ENCODE results near the gene CSGALNACT2. TPM values are rescaled to one million over a fixed set of nuclear protein-coding genes. Genes with fewer than 3 reads are reported as not detected.

CSGALNACT2 gene
- total and polyA plus RNA-seq, 12 donors, result 5.8 to 19.4 (median 12.3) TPM

GRCh38 chr10:43105956-43106229 is 32.4 kb upstream of the CSGALNACT2 start:
- peaks cover 3 to 17% of the 10 kb centered on the region in 2 donors for H3K4me1 ChIP-seq (replicated peaks in 1 of 2)
- no peak overlapping the region for H3K27ac ChIP-seq
- no peak overlapping the region for H3K4me3 ChIP-seq
- WGBS, 4 donors, result 0 to 49% (median 42%) methylated on average over 2 to 7 of the region's 7 CpGs; no CpG with 5 or more reads in 1 of the 4 donors
- intact Hi-C loops (cut with DNase I), result loop anchor here (2.0 to 5.0 kb wide), 2 partner anchors 239 kb away; no protein-coding TSS in a partner anchor
- no peak for DNase-seq
- no peaks in the 10 kb centered on the region for H3K27me3 ChIP-seq
- TF ChIP-seq CTCF (IDR thresholded peaks at IDR 0.05), result no peak
- TF ChIP-seq POLR2A (IDR thresholded peaks at IDR 0.05), result no peak
- no peaks in the 10 kb centered on the region for H3K9me3 ChIP-seq (replicated peaks in 1 of 3)
- H3K36me3 ChIP-seq (replicated peaks in 1 of 2), result no peaks in the 10 kb centered on the region

- no peaks in the 10 kb centered on the region for H3K27me3 ChIP-seq
- 85 to 88% (median 86%) methylated on average over 15 to 28 of the region's 28 CpGs for WGBS, 4 donors
- no peak overlapping the region for H3K27ac ChIP-seq
- TF ChIP-seq POLR2A (IDR thresholded peaks at IDR 0.05) (no peak), CTCF (IDR thresholded peaks at IDR 0.05) (no peak)
- DNase-seq, result no peak
- peaks cover 3 to 17% of the 10 kb centered on the region in 2 donors for H3K4me1 ChIP-seq (replicated peaks in 1 of 2)
- intact Hi-C loops (cut with DNase I), result loop anchor here in 1 of 2 donors (5.0 kb wide), 1 partner anchor 239 kb away; no protein-coding TSS in a partner anchor
- no peaks in the 10 kb centered on the region for H3K36me3 ChIP-seq (replicated peaks in 1 of 2)
- H3K4me3 ChIP-seq, result no peak overlapping the region
- no peaks in the 10 kb centered on the region for H3K9me3 ChIP-seq (replicated peaks in 1 of 3)
Observed at GRCh38 chr10:43106256-43107091, 31.8 kb upstream of the CSGALNACT2 start.

GRCh38 chr10:43108951-43109350 is 29.3 kb upstream of the CSGALNACT2 start:
- Histone ChIP-seq H3K9me3 (replicated peaks in 1 of 3) (no peaks in the 10 kb centered on the region), H3K27ac (no peak overlapping the region), H3K36me3 (replicated peaks in 1 of 2) (no peaks in the 10 kb centered on the region), H3K4me3 (no peak overlapping the region), H3K4me1 (replicated peaks in 1 of 2) (peaks cover 3 to 17% of the 10 kb centered on the region in 2 donors), H3K27me3 (no peaks in the 10 kb centered on the region)
- TF ChIP-seq CTCF (IDR thresholded peaks at IDR 0.05) (no peak), POLR2A (IDR thresholded peaks at IDR 0.05) (no peak)
- WGBS, 4 donors, result 93 to 100% (median 94%) methylated on average over 3 to 12 of the region's 12 CpGs; no CpG with 5 or more reads in 1 of the 4 donors
- DNase-seq, result no peak
- intact Hi-C loops (cut with DNase I), result loop anchor here in 1 of 2 donors (5.0 kb wide), 1 partner anchor 242 kb away; no protein-coding TSS in a partner anchor

GRCh38 chr10:43109671-43110249 is 28.5 kb upstream of the CSGALNACT2 start:
- H3K36me3 ChIP-seq (replicated peaks in 1 of 2), result no peaks in the 10 kb centered on the region
- H3K27me3 ChIP-seq, result no peaks in the 10 kb centered on the region
- 82 to 86% (median 84%) methylated on average over 19 to 20 of the region's 20 CpGs for WGBS, 4 donors
- TF ChIP-seq POLR2A (IDR thresholded peaks at IDR 0.05), result no peak
- no peak for TF ChIP-seq CTCF (IDR thresholded peaks at IDR 0.05)
- DNase-seq, result no peak
- peaks cover 3 to 11% of the 10 kb centered on the region in 2 donors for H3K4me1 ChIP-seq (replicated peaks in 1 of 2)
- intact Hi-C loops (cut with DNase I), result loop anchor here in 1 of 2 donors (5.0 kb wide), 1 partner anchor 242 kb away; no protein-coding TSS in a partner anchor
- H3K4me3 ChIP-seq, result no peak overlapping the region
- H3K27ac ChIP-seq, result no peak overlapping the region
- no peaks in the 10 kb centered on the region for H3K9me3 ChIP-seq (replicated peaks in 1 of 3)

All from adrenal gland (tissue), 12 donors.